ENCODE data around the gene STARD5.
"Not testable (repeated sequence)": the region's sequence is repeated elsewhere in the genome, so short reads cannot be mapped to it uniquely, and the experiment has no call there.

GRCh38 chr15:81331141-81331540 lies 7.2 kb upstream of the STARD5 start:
- not testable (repeated sequence) for TF ChIP-seq CTCF (IDR thresholded peaks at IDR 0.05; ENCODE audit: low read depth, low read length, poor library complexity, severe bottlenecking); EZH2phosphoT487 (IDR thresholded peaks at IDR 0.05; ENCODE audit: borderline replicate concordance, low read length)

Measured in DOHH2 (cell line).